Skin epidermis (tissue), 12 donors: ENCODE measurements around the gene SLC66A1.
A peak's percentile ranks its signal among the peaks of the same experiment; 100 is the strongest.

ENCODE experiments used
- H3K27ac ChIP-seq, 21 experiments: fragments of 200-600 bp; sonication (generic) in 11 of 21; one replicate each; pipeline ENCODE4 v1.5.0; 2020; ENCODE audit warnings: mild to moderate bottlenecking in 3 of 21, inconsistent platforms in 2 of 21, moderate library complexity in 2 of 21
- H3K4me3 ChIP-seq, 7 experiments: fragments of 200-600 bp; sonication (generic) in 2 of 7; one replicate each; pipeline ENCODE4 v1.5.0; 2020; ENCODE audit warnings: inconsistent platforms in 2 of 7, mild to moderate bottlenecking in 2 of 7, moderate library complexity in 1 of 7

SLC66A1 gene

DNA sequence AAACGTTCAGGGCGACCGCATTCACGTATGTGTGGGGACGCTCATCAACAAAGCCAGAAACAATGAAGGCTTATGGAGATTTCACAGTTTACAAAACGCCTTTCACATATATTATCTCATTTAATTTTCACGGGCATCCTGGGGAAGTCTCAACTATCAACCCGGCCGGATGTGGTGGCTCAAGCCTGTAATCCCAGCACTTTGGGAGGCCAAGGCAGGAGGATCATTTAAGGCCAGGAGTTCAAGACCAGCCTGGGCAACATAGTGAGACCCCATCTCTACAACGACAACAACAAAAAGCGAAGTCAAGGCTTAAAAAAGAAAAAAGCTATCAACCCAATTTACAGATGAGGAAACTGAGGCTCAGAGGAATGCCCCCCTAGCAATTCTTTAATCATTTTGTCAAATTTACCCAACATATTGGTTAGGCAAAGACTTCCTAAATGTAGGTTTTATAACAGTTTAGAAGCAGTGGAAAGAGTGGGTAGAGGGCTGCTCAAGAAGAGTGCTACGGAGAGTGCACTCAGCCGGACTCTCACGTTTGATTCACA lies 28.3 kb downstream of the SLC66A1 start:
- H3K27ac ChIP-seq = no peak overlapping the region

DNA sequence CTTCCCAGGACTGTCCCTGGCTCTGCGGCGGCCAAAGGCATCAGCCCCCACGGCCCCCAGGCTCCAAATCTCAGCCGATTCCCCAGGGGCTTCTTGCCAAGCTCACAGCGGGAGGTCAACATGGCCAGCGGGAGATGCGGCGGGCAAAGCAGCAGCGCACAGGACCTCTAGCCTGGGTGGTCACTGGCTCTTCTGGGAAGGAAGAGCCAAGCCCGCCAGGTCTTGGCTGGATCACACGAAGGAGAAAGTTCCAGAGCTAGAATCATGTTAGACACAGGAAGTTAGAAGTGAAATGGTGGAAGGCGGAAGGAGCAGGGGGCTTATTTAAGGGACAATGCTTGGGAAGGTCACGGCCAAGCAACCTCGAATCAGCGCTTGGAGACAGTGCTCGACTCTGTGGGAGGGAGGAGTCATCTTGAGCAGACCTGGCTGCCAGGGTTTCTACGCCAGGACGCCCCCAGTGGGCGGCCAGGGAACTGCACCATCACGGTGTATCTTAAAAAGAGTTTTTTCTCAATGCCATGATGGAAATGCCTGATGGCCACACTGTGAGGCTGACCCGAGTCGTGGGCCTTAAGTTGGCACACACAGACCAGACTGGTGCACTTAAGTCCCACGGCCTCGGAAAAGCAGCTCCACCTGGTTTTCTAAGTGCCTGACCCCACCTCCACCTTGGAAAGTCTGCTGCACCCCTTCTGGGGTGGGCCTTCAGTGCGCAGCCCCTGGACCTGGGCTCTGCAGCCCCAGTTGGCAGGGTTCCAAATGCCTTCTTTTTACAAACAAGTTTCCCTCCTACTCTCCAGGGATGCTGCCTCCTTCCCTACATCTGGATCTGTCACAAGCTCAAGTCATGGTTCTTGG lies 29.3 kb downstream of the SLC66A1 start:
- Histone ChIP-seq H3K27ac (peak overlapping the region in 1 of 21 experiments; percentile 46), H3K4me3 (no peak overlapping the region)

More for the DNA sequence above, 28.3 kb downstream of the SLC66A1 start:
- H3K4me3 ChIP-seq = no peak overlapping the region

DNA sequence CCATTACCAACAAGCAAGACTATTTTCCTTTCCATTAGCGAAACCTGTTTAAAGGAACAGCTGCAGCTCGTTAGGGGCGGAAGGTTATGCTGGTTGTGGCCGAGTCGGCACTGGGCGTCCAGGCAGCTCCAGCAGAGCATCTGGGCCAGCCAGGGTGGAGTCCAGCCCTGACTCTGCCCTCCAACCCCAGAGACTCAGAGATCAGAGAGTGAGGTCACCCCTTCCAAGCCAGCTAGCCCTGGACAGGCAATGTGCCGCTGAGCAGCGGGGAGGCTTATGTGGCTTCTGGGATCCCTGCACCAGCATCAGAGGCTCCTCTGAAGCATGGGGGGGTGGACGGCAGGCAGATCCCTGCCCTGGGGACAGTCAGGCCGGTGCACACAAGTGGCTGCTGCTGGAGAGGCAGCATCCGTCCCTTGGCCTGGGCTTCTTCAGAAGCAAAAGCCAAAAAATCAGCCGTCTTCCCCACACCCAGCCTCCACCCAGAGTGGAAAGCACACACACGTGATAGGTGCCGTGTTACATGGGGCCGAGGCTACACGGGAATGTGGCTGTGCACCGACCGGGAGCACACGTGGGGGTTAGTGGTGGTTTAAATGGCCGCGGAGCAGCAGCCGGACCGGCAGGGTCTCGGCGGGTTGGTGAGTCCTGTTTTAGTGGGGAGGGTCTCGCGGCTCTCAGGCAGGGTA lies 30.1 kb downstream of the SLC66A1 start:
- H3K27ac ChIP-seq = peak overlapping the region in 2 of 21 experiments; percentile 5 to 46
- H3K4me3 ChIP-seq = no peak overlapping the region

DNA sequence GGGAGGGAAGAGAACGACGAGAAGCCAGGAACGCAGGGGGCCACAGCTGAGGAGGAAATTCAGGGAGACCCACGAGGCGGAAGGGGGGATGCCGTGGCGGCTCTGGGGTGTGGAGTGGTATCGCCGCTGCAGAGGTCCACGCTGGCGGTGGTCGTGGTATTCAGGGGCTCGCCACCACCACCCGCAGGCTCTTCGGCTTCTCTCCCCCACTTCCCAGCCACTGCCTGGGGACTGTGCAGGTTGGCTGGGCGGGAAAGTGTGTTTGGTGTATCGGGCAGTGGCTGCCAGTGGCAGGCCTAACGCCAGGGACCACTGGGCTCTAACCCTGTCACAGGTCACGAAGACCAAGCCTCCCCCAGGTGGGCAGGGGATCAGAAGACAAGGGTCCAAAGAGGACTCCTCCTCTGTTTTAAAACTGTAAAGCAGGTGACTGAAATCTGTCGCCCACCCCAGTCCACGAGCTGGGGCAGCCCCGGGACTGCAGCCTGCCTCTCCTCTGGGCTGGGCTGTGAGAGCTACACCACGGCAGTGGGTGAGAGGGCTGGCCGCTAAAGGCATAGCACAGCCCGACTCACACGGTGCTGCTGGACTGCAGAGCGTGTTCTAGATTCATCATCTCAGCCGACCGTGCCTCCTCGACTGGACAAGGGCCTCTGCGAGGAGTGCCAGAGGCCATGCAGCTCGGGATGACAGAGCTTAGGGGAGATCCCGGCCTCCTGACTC lies 30.9 kb downstream of the SLC66A1 start:
- H3K4me3 ChIP-seq = no peak overlapping the region
- H3K27ac ChIP-seq = no peak overlapping the region

DNA sequence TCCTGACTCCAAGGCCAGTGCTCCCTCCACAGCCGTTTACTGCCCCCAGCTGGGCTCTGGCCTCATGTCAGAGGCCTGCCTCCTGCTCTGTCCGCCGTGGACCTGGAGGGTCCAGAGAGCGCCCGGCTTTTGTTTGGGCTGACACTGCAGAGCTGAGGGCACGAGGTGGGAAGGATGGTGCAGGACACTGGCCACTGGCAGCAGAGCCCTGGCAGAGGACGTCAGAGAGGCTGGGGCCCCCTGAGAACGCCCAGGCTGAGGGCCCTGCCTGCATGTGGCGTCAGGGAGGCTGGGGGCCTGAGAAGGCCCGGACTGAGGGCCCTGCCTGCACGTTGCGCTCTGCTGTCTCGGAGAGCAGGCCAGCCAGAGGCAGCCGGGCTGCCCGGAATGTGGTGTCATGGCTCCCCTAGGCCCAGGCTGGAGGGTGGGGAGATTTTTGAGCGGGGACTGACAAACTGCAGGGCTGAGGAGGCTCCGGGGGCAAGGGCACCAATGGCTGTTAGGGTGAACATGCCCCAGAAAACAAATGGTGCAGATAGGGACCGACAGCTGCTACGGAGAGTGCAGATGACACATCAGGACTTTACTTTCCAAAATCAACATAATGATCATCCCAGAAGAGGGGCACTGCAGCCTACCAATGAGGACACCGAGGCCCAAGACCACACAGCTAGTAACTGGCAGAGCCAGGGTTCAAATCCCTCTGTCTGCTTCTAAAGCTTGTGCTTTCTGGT lies 31.7 kb downstream of the SLC66A1 start:
- H3K4me3 ChIP-seq = no peak overlapping the region
- H3K27ac ChIP-seq = peak overlapping the region in 1 of 21 experiments; percentile 38

DNA sequence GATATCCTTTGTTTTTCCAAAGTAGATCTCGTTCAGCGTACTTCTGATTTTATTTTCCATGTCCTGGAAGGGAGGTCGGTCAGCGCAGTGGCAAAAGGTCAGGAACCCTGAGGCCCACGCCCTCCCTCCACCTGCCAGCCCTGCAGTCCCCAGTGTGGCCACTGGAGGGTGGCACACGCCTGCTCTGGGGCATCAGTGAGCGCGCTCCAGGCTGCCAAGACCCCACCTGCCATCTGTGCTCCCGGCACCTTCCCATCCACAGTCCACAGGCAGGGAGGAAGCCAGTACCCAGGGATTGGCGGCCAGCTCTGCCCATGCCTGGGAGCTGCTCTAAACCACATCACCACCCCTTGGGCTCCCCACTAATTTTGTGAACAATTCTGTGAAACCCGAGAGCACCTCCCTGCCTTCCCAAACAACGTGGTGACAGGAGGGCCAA lies 32.3 kb downstream of the SLC66A1 start:
- H3K27ac ChIP-seq = peak overlapping the region in 2 of 21 experiments; percentile 20 to 38
- no peak overlapping the region for H3K4me3 ChIP-seq

DNA sequence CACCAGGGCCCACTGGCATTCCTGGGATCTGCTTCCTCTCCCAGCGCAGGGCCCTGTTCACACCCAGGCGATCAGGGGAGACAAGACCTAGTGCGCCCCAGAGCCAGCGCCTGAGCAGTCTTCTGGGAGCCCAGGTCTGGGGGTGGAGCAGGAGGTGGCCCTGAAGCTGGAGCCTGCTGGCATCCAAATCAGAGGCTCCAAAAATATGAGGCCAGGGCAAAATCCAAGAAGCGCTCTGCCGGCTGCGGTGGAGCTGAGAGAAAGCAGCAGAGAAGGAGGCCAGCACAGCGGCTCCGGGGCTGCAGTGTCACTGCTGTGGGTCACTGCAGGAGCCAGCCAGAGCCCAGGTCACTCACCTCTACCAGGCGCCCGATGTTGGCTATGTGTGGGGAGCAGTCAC lies 32.7 kb downstream of the SLC66A1 start:
- Histone ChIP-seq H3K4me3 (no peak overlapping the region), H3K27ac (peak overlapping the region in 2 of 21 experiments; percentile 20 to 38)

DNA sequence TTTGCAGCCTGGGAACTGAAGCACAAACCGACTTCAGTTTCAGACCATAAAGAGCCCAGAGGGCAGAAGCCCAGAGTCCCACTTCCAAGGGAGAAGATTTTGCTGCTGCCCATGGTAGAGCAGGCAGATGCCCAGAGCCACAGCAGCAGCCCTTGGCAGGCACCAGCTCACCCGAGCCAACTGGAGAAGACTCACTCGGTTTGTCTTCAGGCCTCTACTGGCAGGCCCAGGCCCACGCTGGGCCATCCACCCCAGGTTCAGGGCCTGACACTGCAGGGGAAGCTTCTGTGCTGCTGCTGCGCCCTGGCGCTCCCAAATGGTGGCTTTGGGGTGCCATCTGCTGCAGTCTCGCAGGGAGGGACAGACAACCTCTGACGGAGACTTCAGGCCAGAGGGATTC lies 33.3 kb downstream of the SLC66A1 start:
- peak overlapping the region in 3 of 21 experiments; percentile 20 to 43 (median 38) for H3K27ac ChIP-seq
- no peak overlapping the region for H3K4me3 ChIP-seq

DNA sequence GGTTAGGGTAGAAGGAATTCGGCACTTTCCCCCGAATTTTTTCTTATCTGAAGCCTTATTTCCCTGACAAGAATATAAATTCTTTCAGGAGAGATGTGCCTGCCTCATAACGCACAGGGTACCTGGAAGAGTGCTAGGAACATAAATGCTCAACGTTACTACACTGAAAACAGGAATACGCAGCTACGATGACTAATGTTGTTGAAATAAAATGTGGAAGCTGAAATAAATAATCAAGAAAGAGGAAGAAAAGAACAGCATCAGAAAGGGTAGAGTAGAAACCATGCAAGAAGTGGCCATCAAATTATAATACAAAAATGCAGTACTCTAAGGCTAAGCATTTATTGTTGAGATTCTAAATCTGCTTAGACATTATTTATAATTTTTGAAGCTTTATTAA lies 33.9 kb downstream of the SLC66A1 start:
- H3K27ac ChIP-seq = peak overlapping the region in 1 of 21 experiments; percentile 38
- H3K4me3 ChIP-seq = no peak overlapping the region

DNA sequence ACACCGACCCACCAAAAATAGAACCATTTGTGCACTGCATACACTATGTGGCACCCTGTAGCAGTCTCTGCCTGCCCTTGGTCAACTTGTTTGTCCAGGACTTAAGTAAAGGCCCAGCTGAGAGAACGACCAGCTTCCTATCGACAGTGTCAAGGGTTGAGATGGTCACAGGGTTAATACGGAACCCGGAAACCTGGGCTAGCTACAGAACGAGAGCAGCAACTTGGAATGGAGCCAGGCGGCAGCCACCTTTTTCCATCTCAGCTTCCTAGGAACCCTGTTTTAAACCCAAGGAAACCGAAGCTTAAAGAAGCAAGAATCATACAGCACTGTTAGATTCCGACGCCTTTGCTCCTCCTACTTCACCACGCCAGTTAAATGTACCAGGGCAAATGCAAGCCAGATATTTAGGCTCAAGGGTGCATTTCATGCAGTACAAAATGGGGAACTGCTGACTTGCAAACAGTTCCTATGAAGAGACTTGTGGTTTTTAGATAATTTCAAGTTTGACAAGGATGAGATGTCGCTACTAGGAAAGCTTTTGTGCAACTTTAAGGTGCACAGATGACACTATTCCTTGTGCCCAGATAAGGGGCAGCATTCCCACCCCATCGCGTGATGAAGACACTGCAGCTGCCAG lies 35.5 kb downstream of the SLC66A1 start:
- peak overlapping the region in 4 of 21 experiments; percentile 7 to 65 (median 46) for H3K27ac ChIP-seq
- H3K4me3 ChIP-seq = no peak overlapping the region

DNA sequence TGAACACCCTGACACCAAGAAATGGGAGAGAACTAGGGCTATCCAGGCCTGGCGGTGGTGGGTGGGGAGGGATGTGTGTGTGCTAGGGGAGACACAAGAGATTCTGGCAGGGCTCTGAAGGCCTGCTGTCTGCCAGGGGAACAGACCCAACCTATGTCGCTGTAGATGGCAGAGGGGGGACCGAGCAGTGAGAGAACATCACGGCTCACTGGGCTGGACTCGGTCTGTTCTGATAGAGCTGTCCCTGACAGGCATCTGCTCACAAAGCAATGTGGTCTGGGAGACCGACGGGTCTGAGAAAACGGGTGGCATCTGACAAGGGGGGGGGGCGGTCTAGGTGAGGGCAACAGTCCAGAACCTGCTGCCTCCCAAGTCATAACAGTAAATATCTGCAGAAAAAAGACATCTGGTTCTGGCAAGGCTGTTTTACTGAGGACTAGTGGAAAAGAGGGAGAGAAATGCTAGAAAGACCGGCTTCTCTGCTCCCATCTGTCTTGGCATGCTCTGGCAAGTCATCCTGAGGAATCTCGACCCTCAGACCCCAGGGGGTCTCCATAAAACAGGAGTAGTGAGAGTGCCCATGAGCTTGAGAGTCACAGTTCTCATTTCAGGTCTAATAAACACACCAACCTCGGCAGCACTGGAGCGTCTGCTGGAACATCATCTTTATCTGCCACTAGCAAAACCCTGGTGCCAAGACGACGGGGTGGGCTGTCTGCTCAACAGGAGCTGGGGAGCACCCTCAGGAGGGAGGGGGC lies 36.5 kb downstream of the SLC66A1 start:
- Histone ChIP-seq H3K4me3 (no peak overlapping the region), H3K27ac (peak overlapping the region in 7 of 21 experiments; percentile 1 to 65 (median 14))

DNA sequence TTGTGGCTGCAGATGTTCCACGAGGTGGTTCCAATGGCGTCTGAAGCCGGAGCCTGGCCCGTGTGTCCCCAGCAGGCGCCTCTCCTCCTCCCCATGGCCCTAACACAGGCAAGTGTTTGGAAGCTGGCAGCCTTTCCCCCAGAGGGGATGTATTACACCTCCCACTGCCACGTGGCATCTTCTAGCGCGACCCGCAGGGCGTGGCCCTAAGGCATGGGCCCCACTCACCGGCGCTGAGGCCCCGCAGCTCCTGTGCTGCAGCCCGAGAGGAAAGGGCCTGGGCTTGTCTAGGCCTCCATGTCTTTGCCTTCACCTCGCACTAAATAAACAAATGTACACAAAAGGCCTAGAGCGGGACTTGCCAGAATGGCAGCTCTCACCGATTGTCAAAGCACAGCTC lies 37.9 kb downstream of the SLC66A1 start:
- peak overlapping the region in 1 of 21 experiments; percentile 19 for H3K27ac ChIP-seq
- no peak overlapping the region for H3K4me3 ChIP-seq

DNA sequence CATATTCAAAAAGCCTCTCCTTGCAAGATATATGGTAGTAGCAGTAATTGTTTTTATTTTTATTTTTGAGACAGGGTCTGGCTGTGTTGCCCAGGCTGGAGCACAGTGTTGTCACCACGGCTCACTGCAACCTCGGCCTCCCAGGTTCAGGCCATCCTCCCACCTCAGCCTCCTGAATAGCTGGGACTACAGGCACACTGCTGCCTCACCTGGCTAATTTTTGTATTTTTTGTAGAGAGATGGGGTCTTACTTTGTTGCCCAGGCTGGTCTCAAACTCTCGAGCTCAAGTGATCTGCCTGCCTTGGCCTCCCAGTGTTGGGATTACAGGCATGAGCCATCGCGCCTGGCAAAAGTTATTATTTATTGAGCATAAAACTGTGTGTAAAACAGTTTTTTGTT lies 38.4 kb downstream of the SLC66A1 start:
- Histone ChIP-seq H3K27ac (no peak overlapping the region), H3K4me3 (no peak overlapping the region)

DNA sequence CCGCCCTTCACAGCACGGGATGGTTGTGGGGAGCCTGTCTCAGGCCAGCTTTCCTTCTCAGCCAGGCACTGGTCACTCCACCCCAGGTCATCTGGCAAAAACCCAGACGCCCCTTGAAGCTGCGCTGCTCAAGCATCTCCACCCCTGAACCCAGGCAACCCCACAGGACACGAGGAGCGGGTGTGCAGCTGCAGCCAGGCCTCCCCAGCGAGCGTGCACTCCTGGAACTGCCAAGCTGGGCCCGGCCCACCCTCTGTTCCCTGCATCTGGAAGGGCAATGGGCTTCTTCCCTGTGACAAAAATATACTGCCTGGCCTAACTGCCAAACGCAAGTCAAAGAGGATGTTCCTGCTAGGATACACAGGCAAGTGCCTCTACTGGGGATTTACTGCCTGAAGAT lies 39.7 kb downstream of the SLC66A1 start:
- Histone ChIP-seq H3K27ac (no peak overlapping the region), H3K4me3 (no peak overlapping the region)

DNA sequence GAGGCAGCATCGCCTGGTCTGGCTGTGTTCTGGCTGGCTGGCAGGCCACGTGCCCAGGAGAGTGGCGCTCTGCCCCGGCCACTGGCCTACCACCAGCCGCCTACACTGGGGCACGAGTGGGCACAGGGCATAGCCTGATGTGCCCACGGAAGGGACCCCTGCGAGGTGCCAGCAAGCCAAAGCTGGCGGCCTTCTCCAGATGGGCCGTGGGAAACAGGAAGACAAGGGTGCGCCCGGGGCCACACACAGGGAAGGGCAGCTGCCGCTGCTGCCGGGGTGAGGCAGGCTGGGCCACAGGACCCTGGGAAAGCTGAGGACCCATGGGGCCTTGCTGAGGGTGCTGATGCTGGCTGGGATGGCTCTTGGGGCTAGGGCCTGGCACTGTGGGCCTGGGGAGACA lies 40.7 kb downstream of the SLC66A1 start:
- peak overlapping the region in 4 of 21 experiments; percentile 6 to 38 (median 22) for H3K27ac ChIP-seq
- H3K4me3 ChIP-seq = no peak overlapping the region

DNA sequence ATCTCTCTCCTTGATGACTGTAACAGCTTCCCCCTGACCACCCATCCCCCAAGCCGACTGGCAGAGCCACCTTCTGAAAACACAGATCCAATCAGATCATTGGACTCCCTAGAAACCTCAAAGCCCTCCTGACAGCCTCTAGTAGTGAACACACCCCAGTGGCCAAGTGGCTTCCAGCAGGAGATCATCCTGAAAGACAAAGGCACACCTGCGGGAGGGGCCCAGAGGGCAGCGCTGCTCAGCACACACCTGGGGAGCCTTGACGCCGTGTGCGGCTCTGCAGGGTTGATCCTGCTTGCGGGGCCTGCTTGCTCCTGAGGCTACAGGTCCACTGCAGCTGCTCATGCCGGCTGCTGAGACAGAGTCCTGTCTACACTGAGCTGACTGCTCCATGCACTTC lies 41.5 kb downstream of the SLC66A1 start:
- Histone ChIP-seq H3K4me3 (no peak overlapping the region), H3K27ac (peak overlapping the region in 2 of 21 experiments; percentile 6 to 38)

DNA sequence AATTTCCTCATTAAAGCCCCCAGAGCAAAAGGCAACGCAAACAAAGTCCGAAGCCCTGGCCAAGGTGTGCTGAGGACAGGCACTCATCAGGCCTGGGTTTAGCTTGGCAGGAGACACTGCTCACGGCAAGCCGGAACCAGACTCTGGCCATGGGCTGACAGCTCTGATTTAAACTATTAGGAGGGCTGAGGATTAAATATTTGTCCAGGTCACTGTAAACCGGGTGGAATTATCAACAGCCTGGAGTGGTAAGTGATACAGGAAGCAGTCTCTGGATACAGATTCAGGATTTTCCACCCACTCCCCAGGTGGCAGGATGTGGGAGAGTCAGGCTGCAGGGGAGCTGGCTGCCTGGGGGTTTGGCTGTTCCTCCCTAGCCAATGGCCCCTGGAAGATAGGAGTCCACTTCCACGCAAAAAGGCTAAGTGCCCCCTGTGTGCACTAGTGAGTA lies 42.4 kb downstream of the SLC66A1 start:
- Histone ChIP-seq H3K4me3 (no peak overlapping the region), H3K27ac (no peak overlapping the region)

DNA sequence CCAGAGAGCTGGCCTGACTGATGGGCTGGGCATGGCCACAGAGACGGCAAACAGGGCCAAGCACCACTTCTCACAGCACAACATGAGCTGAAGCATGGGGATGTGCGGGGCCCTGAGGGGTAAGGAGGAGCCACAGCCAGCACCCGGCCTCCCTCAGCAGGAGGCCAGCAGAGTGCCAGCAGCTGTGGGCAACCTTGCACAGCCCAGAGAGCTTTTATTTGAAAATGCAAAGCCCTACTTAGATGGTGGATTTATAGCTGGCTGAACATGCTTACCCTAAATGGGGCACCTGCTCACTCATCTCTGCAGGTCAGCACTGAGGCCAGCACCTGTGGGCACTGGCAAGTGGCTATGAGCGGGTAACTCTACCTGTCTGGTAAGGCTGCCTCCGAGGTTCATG lies 44.1 kb downstream of the SLC66A1 start:
- Histone ChIP-seq H3K4me3 (no peak overlapping the region), H3K27ac (no peak overlapping the region)
